WTC11 (cell line): ENCODE results near the gene BAG2. TPM values are rescaled to one million over a fixed set of nuclear protein-coding genes. Genes with fewer than 3 reads are reported as not detected.

ENCODE experiments used
- ATF2 ChIP-seq: sonication (generic); formaldehyde crosslinking; IDR thresholded peaks from 2 replicates; pipeline ENCODE4 v1.8.1; 2022; ENCODE audit warnings: low read depth, missing genetic modification reagents, borderline replicate concordance
- E2F1 ChIP-seq: sonication (generic); formaldehyde crosslinking; IDR thresholded peaks from 2 replicates; pipeline ENCODE4 v1.8.0; 2022; ENCODE audit warnings: mild to moderate bottlenecking, missing genetic modification reagents
- ELF4 ChIP-seq: sonication (generic); formaldehyde crosslinking; IDR thresholded peaks from 2 replicates; pipeline ENCODE4 v1.8.1; 2022; ENCODE audit warnings: low read depth, mild to moderate bottlenecking, moderate library complexity, missing genetic modification reagents
- EMX1 ChIP-seq: fragments of 250-450 bp; sonication (Bioruptor Pico); IDR thresholded peaks from 2 replicates; pipeline ENCODE4 v1.8.0; 2021; ENCODE audit warnings: mild to moderate bottlenecking
- FOXP1 ChIP-seq: sonication (generic); formaldehyde crosslinking; IDR thresholded peaks from 2 replicates; pipeline ENCODE4 v1.8.0; 2022; ENCODE audit warnings: missing genetic modification reagents, mild to moderate bottlenecking, moderate library complexity, borderline replicate concordance
- HMGXB4 ChIP-seq: sonication (generic); formaldehyde crosslinking; IDR thresholded peaks from 2 replicates; pipeline ENCODE4 v1.8.1; 2023; ENCODE audit warnings: mild to moderate bottlenecking, moderate library complexity, missing genetic modification reagents
- IRF1 ChIP-seq: sonication (generic); formaldehyde crosslinking; IDR thresholded peaks from 2 replicates; pipeline ENCODE4 v1.8.0; 2023; ENCODE audit warnings: missing genetic modification reagents
- IRF2 ChIP-seq: sonication (generic); formaldehyde crosslinking; IDR thresholded peaks from 2 replicates; pipeline ENCODE4 v1.8.0; 2022; ENCODE audit warnings: low read depth, missing genetic modification reagents, borderline replicate concordance
- MAX ChIP-seq: sonication (generic); formaldehyde crosslinking; IDR thresholded peaks from 2 replicates; pipeline ENCODE4 v1.8.0; 2022; ENCODE audit warnings: mild to moderate bottlenecking, missing genetic modification reagents
- MXD4 ChIP-seq: fragments of 250-450 bp; sonication (Bioruptor Pico); IDR thresholded peaks from 2 replicates; pipeline ENCODE4 v1.8.0; 2021; ENCODE audit warnings: mild to moderate bottlenecking, moderate library complexity, borderline replicate concordance
- PRDM15 ChIP-seq: sonication (generic); formaldehyde crosslinking; IDR thresholded peaks from 2 replicates; pipeline ENCODE4 v1.8.0; 2022; ENCODE audit warnings: missing genetic modification reagents
- PRRX2 ChIP-seq: fragments of 250-450 bp; sonication (Bioruptor Pico); IDR thresholded peaks from 2 replicates; pipeline ENCODE4 v1.8.0; 2021; ENCODE audit warnings: mild to moderate bottlenecking
- RORB ChIP-seq: fragments of 250-450 bp; sonication (Bioruptor Pico); IDR thresholded peaks from 2 replicates; pipeline ENCODE4 v1.9.0; 2021; ENCODE audit warnings: mild to moderate bottlenecking
- SMAD3 ChIP-seq: sonication (generic); formaldehyde crosslinking; IDR thresholded peaks from 2 replicates; pipeline ENCODE4 v1.8.0; 2022; ENCODE audit warnings: missing genetic modification reagents, mild to moderate bottlenecking, borderline replicate concordance
- SOX15 ChIP-seq: fragments of 250-450 bp; sonication (Bioruptor Pico); IDR thresholded peaks from 2 replicates; pipeline ENCODE4 v1.9.0; 2021; ENCODE audit warnings: mild to moderate bottlenecking
- SP1 ChIP-seq: sonication (generic); formaldehyde crosslinking; conservative IDR thresholded peaks from 2 replicates; pipeline ENCODE4 v1.8.1; 2022; ENCODE audit warnings: missing genetic modification reagents
- ZNF219 ChIP-seq: sonication (generic); formaldehyde crosslinking; IDR thresholded peaks from 2 replicates; pipeline ENCODE4 v1.8.0; 2023; ENCODE audit warnings: missing genetic modification reagents, mild to moderate bottlenecking, borderline replicate concordance
- ZNF263 ChIP-seq: sonication (generic); formaldehyde crosslinking; IDR thresholded peaks from 2 replicates; pipeline ENCODE4 v1.8.1; 2022; ENCODE audit warnings: low read depth, mild to moderate bottlenecking, moderate library complexity, missing genetic modification reagents
- ZNF281 ChIP-seq: sonication (generic); formaldehyde crosslinking; IDR thresholded peaks from 2 replicates; pipeline ENCODE4 v1.8.0; 2023; ENCODE audit warnings: mild to moderate bottlenecking, missing genetic modification reagents
- ZNF416 ChIP-seq: fragments of 250-450 bp; sonication (Bioruptor Pico); IDR thresholded peaks from 2 replicates; pipeline ENCODE4 v1.9.0; 2021; ENCODE audit warnings: mild to moderate bottlenecking, inconsistent platforms
- ZNF423 ChIP-seq: fragments of 250-450 bp; sonication (Bioruptor Pico); IDR thresholded peaks from 2 replicates; pipeline ENCODE4 v2.1.2; 2022; ENCODE audit warnings: mild to moderate bottlenecking, moderate library complexity
- total RNA-seq: library from RNA; stranded (reverse); gene quantifications from 3 replicates; pipeline ENCODE4 v1.2.3, GENCODE V29; 2021

The BAG2 gene
- total RNA-seq, 1 experiment from 2014 or later, result 8.0 TPM

- no peak for TF ChIP-seq PRDM15 (CRISPR knock-in tag)
- 0 out of 2 replicates have a peak, but pooled peaks have one; percentile 47 for TF ChIP-seq EMX1 (CRISPR knock-in tag)
- peak; percentile 94; the same call in 1 of the 2 replicates for TF ChIP-seq HMGXB4 (CRISPR knock-in tag)
- TF ChIP-seq PRRX2, result 0 out of 2 replicates have a peak, but pooled peaks have one; percentile 19
- TF ChIP-seq RORB, result no peak
- TF ChIP-seq SP1 (CRISPR knock-in tag), result no peak
- TF ChIP-seq ATF2 (CRISPR knock-in tag), result no peak
- 0 out of 2 replicates have a peak, but pooled peaks have one; percentile 6 for TF ChIP-seq E2F1 (CRISPR knock-in tag)
- peak; percentile 34; the same call in 1 of the 2 replicates for TF ChIP-seq SMAD3 (CRISPR knock-in tag)
- TF ChIP-seq ZNF281 (CRISPR knock-in tag), result no peak
- TF ChIP-seq FOXP1 (CRISPR knock-in tag), result peak; percentile 88; the same call in 1 of the 2 replicates
- TF ChIP-seq MAX, result peak; percentile 75; the same call in 1 of the 2 replicates
- no peak for TF ChIP-seq SOX15 (CRISPR knock-in tag)
- no peak for TF ChIP-seq IRF1 (CRISPR knock-in tag)
- TF ChIP-seq ZNF423 (CRISPR knock-in tag), result no peak
- no peak for TF ChIP-seq ZNF416
- no peak for TF ChIP-seq ELF4 (CRISPR knock-in tag)
- no peak for TF ChIP-seq MXD4 (CRISPR knock-in tag)
- TF ChIP-seq ZNF219 (CRISPR knock-in tag), result peak; percentile 10; the same call in 1 of the 2 replicates
- no peak for TF ChIP-seq IRF2 (CRISPR knock-in tag)
- no peak for TF ChIP-seq ZNF263 (CRISPR knock-in tag)
These were observed at the start of gene BAG2 (continued) for GRCh38 chr6:57172136-57173055.
